Limb (tissue), 2 donors: ENCODE measurements around the gene ADAM8.
"Not testable (repeated sequence)": the region's sequence is repeated elsewhere in the genome, so short reads cannot be mapped to it uniquely, and the experiment has no call there.

Source experiments
- DNase-seq, 2 donors: peaks; one replicate each; pipeline ENCODE4 v3.0.0-alpha.2; 2016; ENCODE audit errors: extremely low spot score in 2 of 2

The ADAM8 gene

DNA sequence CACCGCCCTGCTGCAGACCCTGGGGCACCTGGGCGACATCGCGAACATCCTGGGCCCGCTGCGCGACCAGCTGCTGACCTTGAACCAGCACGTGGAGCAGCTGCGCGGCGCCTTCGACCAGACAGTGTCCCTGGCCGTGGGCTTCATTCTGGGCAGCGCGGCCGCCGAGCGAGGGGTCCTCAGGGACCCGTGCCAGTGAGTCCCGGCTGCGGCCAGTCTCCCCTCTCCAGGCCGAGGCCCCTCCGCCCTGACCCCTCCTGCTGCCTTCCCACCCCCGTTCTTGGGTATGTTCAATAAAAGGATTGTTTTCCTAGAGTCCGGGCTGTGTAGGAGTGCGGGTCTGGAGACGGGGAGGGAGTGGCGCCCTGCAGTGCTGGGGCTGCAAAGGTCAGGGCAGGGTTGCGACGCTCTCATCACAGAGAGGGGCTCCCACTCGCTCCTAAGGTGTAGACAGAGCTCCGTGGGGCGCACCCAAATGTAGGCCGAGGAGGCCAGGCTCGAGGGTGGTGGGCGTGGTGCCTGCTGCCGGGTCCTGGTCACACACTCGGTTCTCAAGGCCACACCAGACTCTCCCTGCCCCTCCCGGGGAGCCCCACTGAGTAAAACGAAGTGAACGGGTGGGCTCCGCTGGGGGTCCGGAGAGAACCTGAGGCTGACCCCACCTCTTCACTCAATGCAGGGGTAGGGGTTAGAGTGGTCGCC, 45.3 kb downstream of the ADAM8 start:
- no peak for DNase-seq

DNA sequence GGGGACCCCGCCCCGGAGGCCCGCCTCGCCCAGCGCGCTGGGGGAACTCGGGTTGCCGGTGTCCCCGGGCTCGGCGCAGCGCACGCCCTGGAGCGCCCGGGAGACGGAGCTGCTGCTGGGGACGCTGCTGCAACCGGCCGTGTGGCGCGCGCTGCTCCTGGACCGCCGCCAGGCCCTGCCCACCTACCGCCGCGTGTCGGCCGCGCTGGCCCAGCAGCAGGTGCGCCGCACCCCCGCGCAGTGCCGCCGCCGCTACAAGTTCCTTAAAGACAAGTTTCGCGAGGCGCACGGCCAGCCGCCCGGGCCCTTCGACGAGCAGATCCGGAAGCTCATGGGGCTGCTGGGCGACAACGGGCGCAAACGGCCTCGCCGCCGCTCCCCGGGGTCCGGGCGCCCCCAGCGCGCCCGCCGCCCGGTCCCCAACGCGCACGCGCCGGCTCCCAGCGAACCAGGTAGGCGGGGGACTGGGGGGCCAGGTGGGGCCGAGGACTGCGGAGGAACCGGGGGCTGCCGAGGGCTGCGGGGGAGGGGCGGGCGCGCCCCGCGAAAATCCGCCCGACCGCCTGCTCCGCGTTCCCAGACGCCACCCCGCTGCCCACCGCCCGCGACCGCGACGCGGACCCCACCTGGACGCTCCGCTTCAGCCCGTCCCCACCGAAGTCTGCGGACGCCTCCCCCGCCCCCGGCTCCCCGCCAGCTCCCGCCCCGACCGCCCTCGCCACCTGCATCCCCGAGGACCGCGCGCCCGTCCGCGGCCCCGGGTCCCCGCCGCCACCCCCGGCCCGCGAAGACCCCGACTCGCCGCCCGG, 46.1 kb downstream of the ADAM8 start:
- peak in 1 of 2 donors; percentile 67 for DNase-seq

DNA sequence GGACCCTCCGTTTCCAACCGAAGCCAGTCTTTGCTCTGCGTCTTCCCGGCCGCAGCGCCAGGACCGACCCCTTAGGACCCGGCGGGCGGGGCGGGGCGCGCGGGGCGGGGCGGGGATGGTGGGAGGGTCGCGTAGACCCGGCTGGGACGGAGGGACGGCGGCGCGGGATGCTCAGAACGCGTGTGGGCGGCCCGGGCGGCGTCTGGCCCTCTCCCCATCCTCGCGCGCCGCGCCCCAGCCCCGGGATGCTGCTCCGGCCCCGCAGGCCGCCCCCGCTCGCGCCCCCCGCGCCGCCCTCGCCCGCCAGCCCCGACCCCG, 46.7 kb downstream of the ADAM8 start, which contains the start of gene UTF1:
TSS of gene UTF1 (plus strand) at position 174 of the 318 bp plus-strand sequence. CDS start at position 246, 72 bp downstream.
- DNase-seq: no peak

DNA sequence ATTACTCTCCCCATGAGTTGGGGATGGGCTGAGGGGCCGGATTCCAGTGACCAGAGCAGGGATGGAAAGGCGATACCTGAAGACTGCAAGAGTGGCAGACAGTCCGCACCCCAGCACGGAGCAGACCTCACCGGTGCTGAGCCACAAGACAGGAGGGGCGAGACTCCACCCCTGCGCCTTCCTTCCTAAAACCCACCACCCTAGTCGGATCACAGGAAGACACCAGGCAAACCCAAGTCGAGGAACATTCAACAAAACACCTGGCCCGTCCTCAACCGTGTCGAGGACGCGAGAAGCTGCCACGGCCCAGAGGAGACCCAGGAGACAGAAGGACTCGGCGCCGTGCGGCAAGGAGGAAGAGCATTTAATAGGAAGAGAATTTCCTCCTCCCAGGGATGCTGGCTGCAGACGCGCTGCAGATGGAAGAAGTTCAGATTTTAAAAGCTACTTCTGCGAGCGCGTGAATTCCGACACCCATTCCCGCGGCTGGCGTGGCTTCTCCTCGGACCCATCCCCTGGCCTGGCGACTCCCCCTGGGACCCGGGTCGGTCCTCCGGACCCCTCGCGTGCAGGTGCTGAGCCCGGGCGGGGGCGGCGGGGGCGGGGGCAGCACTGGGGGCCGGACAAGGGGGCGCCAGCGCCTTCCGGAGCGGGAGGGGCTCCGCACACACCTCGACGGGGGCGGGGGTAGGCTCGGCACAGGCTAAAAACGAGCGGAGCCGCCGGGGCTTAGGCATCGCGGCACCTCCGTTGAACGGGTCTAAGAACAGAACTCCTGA, 47.2 kb downstream of the ADAM8 start:
- no peak for DNase-seq

DNA sequence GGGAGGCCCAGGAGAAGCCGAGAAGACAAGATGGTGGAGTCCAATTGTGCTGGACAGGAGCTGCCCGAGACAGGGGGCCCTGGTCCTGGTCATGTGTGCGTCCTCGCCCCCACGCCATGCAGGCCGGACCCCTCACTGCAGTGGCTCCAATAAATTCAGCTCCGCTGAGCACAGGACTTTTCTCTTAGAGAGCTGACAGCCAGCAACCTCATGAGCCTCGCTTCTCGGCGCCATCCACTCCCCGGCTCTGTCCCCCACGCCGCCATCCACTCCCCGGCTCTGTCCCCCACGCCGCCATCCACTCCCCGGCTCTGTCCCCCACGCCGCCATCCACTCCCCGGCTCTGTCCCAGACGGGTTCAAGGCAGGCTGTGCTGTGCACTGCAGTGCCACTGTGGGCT, 49.4 kb downstream of the ADAM8 start:
- no peak for DNase-seq

DNA sequence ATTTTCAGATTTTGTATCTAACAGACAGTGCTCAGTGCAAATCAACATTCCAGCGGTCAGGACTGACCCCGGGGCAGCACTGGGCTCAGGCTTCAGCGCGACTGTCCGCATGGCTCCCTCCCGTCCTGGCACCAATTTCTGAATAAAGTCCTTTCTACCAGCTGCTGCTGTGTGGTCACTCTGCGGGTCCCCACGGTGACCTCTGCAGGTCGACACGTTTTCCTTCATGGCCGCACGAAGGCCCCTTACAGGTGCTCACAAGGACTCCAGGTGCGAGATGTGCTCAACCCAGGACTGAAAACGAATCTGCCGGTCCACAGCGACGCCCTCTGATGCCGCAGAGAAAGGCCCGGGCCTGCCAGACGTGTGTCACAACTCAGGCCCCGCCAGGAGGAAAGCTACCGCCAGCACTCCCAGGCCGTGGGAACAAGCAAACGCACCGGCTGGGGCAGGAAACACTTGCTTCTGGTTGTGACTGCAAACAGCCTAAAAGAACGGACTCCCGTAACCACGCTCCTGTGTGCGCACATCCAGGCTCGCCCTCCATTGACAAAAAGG, 50.3 kb downstream of the ADAM8 start:
- DNase-seq: no peak

DNA sequence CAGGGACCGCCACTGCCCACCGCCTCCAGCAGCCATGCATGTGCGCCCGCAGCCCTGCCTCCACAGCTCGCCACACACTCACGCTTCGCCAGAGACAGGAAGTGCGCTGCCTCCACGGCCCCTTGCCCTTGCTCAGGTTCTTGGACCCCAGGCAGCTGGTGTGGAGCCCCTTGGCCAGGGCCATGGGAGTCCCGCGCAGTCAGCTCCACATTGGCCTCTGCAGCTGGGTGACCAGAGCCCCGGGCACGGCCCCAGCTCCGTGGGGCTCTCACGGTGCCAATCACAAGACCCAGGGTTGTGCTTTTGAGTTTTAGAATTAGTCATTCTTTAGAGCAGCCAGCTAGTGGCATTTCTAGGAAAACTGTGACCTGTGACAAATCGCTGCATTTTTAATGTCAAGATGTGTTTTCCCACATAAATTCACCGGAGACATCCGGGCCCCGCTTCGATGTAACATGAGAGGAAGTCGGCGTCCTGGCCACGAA, 50.9 kb downstream of the ADAM8 start:
- DNase-seq: no peak

DNA sequence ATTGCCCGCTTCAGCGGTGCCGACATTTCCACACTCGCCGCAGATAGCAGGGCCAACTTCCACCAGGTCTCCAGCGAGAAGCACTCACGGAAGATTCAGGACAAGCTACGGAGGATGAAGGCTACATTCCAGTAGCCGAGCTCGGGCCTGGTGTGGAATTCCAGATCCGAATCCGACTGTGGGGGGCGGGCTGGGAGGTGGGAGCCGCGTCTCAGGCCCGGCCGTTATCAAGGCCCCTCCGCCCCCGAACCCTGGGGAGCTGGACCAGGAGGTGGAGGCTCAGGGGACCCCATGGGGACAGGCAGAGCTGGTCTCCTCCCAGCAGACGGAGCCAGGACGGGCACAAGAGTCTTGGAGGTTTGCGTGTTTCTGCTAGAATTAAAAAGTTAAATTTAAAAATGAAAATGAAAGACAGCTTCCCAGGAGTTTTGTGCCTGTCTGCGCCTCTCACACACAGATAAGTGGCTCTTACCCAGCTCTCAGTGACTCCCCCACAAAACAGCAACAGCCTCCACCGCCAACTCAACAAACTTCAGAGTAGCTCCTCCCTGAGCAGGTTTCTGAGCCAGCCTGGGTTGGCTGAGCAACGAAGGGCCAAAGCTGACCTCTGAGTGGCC, 51.8 kb downstream of the ADAM8 start:
- no peak for DNase-seq

DNA sequence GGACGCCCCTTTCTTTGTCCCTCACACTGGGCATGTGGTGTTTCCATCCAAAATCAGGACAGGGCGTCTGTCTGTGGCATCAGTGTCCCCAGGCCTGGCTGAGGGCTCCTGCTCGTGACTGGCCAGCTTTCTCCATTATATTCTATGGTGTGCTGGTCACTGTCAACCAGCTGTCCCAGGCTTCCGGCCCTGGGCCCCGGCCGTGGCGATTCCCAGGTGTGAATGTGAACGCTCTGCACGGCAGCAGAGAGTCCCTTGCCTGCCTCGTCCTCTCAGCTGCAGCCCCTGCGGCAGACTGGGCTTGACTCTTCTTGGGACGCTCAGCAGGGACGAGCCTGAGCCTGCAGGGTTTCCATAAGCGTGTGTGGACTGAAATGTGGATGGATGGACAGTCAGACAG, 52.6 kb downstream of the ADAM8 start:
- no peak for DNase-seq

DNA sequence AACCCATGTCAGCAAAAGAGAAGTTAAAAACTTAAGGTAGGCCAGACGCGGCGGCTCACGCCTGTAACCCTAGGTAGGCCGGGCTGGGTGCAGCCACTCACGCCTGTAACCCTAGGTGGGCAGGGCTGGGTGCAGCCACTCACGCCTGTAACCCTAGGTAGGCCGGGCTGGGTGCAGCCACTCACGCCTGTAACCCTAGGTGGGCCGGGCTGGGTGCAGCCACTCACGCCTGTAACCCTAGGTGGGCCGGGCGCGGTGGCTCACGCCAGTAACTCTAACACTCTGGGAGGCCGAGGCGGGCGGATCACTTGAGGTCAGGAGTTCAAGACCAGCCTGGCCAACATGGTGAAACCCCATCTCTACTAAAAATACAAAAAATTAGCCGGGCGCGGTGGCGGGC, 54.9 kb downstream of the ADAM8 start:
- DNase-seq: not testable (repeated sequence)

DNA sequence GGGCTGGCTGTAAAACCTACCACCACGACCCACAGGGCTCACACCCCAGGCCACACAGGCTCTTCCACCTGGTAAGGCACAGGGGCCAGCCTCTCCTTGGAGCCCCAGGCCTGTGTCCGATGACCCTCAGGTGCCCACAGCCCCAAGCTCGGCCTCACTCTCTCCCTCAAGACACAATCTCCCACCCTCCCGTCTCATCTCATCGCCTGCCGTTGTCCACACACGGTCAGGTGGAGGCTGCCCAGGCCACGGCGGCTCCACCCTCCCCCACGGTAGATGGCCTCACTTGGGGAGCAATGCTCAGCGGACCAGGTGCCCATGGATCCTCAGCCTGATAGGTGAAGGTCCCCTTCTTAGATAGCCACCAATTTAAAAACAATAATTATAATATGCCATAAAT, 55.3 kb downstream of the ADAM8 start:
- no peak for DNase-seq

DNA sequence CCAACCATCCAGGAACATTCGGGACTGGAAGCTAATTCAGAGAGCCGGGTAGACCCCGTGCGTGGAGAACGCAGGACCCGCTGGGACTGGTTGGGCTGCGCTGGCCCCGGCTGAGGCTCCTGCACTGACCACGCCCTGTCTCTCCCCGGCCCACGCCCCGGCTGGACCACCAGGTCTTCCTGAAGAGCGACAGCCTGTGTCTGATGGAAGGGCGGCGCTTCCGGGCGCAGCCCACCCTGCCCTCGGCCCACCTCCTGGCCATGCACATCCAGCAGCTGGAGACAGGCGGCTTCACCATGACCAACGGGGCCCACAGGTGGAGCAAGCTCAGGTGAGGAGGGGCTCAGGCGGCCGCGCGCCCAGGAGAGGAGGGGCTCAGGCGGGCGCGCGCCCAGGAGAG, 56.9 kb downstream of the ADAM8 start:
- no peak for DNase-seq

DNA sequence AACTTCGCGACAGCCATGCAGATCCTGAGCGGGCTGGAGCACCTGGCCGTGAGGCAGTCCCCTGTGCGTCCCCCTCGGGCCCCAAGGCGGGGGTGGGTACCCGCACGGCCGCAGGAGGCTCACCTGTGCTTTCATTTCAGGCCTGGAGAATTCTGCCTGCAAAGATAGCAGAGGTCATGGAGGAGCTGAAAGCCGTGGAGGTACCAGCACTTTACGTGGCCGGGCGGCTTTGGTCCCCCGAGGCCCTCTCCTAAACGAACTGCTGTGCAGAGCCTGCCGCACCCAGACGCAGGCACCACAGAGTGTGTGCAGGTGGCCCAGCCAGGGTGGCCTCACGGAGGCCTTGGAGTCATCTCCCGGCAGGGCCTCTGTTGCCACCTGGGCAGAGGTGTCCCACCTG, 57.8 kb downstream of the ADAM8 start:
- no peak for DNase-seq

DNA sequence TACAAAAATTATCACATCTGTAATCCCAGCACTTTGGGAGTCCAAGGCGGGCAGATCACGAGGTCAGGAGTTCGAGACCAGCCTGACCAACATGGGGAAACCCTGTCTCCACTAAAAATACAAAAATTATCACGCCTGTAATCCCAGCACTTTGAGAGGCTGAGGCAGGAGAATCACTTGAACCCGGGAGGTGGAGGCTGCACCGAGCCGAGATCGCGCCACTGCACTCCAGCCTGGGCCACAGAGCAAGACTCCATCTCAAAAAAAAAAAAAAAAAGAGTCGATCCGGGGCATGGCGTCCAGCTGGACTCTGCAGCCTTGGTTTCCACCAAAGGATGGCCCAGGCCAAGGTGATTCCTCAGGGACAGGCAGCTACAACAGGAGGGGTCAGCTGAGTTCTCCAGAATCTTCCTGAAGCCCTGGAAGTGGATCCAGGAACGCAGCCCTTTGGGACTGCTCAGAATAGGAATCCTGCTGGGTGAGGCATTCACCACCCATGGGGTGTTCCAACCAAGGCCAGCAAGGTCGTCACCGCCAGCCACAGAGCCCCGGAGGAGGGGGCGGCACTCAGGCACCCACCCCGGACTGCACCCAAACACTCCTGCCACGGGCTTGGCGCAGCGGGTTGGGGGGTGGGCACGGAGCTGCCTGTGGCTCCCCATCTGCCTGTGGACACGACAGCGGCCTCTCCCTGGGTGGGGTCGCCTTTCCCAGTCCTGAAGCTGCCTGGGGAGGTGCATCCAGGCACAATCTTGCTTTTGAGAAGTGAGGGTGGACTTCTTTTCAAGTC, 58.7 kb downstream of the ADAM8 start:
- no peak for DNase-seq

DNA sequence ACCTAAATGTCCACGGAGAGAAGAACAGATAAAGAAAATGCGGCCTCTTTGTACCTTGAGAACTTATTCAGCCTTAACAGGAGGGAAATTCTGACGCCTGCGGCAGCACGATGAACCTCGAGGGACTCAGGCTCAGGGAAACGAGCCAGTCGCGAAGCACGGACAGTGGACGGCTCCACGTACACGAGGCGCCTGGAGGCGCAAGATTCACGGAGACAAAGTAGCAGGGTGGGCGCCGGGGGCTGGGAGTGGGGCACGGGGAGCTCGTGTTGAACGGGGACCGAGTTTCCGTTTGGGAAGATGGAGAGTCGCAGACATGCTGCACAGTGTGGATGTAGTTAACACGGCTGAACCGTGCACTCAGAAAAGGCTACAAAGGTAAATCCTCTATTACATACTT, 59.9 kb downstream of the ADAM8 start:
- DNase-seq: no peak

DNA sequence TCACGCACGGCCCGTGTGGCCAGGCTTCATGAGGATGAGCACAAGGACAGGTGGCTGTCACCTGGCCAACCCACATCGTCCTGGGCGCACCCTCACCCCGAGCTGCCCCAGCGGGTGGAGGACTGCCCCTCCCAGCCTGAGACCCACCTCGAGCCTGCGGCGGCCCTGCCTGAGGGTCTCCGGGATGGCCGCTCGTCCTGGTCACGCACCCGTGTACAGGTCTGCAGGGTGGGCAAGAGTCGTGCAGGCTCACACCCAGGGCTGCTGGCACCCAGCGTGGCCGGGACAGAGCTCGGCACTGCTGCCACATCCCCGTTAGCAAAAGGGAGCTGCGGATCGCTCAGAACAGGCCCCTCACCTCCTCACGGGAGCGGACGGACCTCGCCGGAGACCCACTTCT, 61.1 kb downstream of the ADAM8 start:
- DNase-seq: no peak

DNA sequence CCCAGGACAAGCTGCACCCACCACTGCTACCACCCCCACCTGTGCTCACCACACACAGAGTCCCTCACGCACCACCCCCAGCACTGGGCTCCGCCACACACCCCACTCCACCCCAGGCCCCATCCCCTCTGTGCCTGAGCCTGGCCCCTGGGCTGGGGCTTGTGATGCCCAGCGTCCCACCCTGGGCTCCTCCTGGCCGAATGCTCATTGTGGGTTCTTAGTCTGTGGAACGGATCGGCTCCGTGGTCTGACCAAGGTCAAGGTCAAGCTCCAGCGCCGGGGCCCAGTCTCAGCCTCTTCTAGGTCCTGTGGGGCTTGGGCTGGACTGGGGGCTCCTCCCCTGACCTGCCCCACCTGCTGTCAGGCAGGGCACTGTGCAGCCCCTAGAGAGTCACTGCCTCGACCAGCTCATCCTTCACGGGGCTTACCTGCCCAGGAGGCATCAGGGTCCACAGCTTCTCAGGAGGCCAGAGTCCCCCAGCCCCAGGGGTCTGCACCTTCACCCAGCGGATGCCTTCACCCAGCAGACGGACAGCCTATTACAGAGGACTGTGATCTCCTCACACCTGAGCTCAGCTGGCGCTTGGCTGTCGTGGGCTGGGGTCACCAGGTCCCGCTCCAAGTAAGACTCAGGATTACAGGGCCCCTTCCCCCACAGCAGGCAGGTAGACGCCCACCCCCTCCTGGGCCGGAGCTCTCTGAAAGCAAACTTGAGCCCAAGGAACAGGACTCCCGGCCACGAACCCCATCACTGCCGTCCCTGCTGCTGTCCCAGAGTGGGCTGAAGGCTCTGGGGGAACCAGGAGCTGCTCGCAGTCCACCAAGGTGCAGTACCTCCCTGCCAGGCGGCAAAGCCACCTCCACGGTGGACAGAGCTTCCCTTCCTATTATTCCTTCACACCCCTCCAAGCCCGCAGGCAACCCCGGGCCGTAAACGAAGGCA, 61.9 kb downstream of the ADAM8 start:
- no peak for DNase-seq

DNA sequence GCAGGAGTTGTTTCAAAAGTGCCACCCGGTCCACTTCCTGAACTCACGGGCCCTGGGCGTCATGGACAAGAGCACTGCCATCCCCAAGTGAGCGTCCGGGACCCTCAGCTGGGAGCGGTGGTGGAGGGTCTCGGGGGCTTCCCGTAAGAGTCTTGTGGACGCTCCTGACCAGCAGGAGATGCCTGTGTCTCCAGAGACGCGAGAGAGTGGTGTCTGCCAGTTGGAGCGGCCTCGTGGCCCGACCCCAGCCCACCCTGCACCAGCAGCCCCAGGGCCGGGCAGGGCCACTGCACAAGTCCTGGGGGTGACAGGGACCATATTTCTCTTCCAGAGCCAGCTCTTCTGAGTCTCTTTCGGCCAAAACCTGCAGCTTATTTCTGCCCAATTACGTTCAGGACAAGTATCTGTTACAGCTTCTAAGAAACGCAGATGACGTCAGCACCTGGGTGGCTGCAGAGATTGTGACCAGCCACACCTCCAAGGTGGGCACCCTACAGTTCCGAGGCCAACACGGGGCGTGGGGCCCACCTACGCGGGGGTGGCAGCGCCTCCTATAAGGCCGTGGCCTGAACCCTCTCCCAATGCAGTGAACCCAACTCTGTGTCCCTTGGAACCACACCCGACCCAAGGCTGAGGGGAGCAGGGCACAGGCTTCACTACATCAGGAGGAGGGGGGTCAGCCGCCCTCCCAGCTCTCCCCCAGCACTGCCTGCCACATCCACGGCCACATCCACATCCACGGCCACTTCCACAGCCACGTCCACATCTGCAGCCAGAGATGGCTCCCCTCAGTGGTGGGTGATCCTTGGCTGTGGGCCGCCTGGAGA, 62.8 kb downstream of the ADAM8 start:
- no peak for DNase-seq
